ENCODE data around the gene CRYZ.

The CRYZ gene

GRCh38 chr1:74732960-74733603 lies at the start of gene CRYZ, which contains the start of gene TYW3:
Gene CRYZ, minus strand, starts transcription at chr1:74733050. Its CDS starts 8,229 bp downstream, at chr1:74724821.
Gene TYW3, plus strand, starts transcription at chr1:74733152. Its CDS starts 93 bp downstream, at chr1:74733245.
- TF ChIP-seq CTCF (IDR thresholded peaks at IDR 0.05; ENCODE audit: extremely low read depth, insufficient read depth, missing control alignments) = no peak
- DNase-seq (ENCODE audit: low spot score) = peak; percentile 48
- in situ Hi-C loops (cut with MboI; ENCODE audit: low pct_unique_long_range_greater_than_20kb, low sequenced_read_pairs, unreplicated experiment) = no loop called here

GRCh38 chr1:74780594-74780993 lies 47.7 kb upstream of the CRYZ start:
- no peak for DNase-seq (ENCODE audit: low spot score)
- in situ Hi-C loops (cut with MboI; ENCODE audit: low pct_unique_long_range_greater_than_20kb, low sequenced_read_pairs, unreplicated experiment) = no loop called here

GRCh38 chr1:74779750-74780149 lies 46.9 kb upstream of the CRYZ start:
- TF ChIP-seq CTCF (IDR thresholded peaks at IDR 0.05; ENCODE audit: extremely low read depth, insufficient read depth, missing control alignments) = no peak
- in situ Hi-C loops (cut with MboI; ENCODE audit: low pct_unique_long_range_greater_than_20kb, low sequenced_read_pairs, unreplicated experiment) = loop anchor here (10.0 kb wide), 1 partner anchor 415 kb away; no protein-coding TSS in a partner anchor
- DNase-seq (ENCODE audit: low spot score) = no peak

More at GRCh38 chr1:74780594-74780993, 47.7 kb upstream of the CRYZ start:
- TF ChIP-seq CTCF (IDR thresholded peaks at IDR 0.05; ENCODE audit: extremely low read depth, insufficient read depth, missing control alignments) = no peak

- no peak for TF ChIP-seq CTCF (IDR thresholded peaks at IDR 0.05; ENCODE audit: extremely low read depth, insufficient read depth, missing control alignments)
- in situ Hi-C loops (cut with MboI; ENCODE audit: low pct_unique_long_range_greater_than_20kb, low sequenced_read_pairs, unreplicated experiment) = loop anchor here (10.0 kb wide), 1 partner anchor 417 kb away; no protein-coding TSS in a partner anchor
- no peak for DNase-seq (ENCODE audit: low spot score)
These were observed 44.7 kb upstream of the CRYZ start for GRCh38 chr1:74777525-74777924.

- no peak for DNase-seq (ENCODE audit: low spot score)
- TF ChIP-seq CTCF (IDR thresholded peaks at IDR 0.05; ENCODE audit: extremely low read depth, insufficient read depth, missing control alignments) = no peak
- in situ Hi-C loops (cut with MboI; ENCODE audit: low pct_unique_long_range_greater_than_20kb, low sequenced_read_pairs, unreplicated experiment) = loop anchor here (10.0 kb wide), 1 partner anchor 419 kb away; no protein-coding TSS in a partner anchor
These were observed 42.9 kb upstream of the CRYZ start for GRCh38 chr1:74775735-74776134.

- DNase-seq (ENCODE audit: low spot score) = no peak
- TF ChIP-seq CTCF (IDR thresholded peaks at IDR 0.05; ENCODE audit: extremely low read depth, insufficient read depth, missing control alignments) = no peak
- in situ Hi-C loops (cut with MboI; ENCODE audit: low pct_unique_long_range_greater_than_20kb, low sequenced_read_pairs, unreplicated experiment) = loop anchor here (10.0 kb wide), 1 partner anchor 421 kb away; no protein-coding TSS in a partner anchor
These were observed 40.7 kb upstream of the CRYZ start for GRCh38 chr1:74773582-74773981.
